ENCODE data around the gene CNP. TPM values are rescaled to one million over a fixed set of nuclear protein-coding genes. Genes with fewer than 3 reads are reported as not detected.

CNP gene
- total and polyA plus RNA-seq, 2 donors (not counting 1 experiment from before 2014, with no cell fraction given): 57.7 to 60.4 TPM

DNA sequence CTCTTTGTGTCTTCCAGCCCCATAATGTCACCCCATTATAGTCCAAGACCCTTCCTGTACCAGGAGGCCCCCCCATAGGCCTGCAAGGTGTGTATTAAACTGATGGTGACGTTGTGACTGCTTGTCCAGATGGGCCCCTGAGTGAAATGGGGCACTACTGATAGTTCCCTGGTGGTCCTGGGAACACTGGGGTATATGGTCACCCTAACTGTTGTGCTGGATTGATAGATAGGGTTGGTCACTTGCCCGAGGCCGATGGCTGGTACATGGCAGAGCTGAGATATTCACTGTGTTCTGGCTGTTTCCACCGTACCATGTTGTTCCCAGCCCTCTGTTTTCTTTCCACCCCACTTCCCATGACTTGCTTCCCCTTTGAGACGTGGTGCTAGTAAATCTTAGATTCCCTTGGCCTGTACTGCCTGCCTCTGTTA, 4.3 kb downstream of the CNP start:
- no peak overlapping the region for H3K27ac ChIP-seq (ENCODE audit: insufficient read depth, low read length)
- H3K36me3 ChIP-seq (ENCODE audit: control insufficient read depth, insufficient read depth, low read length): peaks cover 28% of the 10 kb centered on the region
- H3K4me1 ChIP-seq (ENCODE audit: control insufficient read depth, extremely low read depth, insufficient read depth, low read length): peaks cover 6% of the 10 kb centered on the region
- no peak overlapping the region for H3K4me2 ChIP-seq (ENCODE audit: extremely low read depth, insufficient read depth, low read length)
- H4K20me1 ChIP-seq (ENCODE audit: control insufficient read depth, extremely low read depth, insufficient read depth, low read length): no peaks in the 10 kb centered on the region
- no peak overlapping the region for H3K9ac ChIP-seq (ENCODE audit: insufficient read depth, low read length)
- no peaks in the 10 kb centered on the region for H3K27me3 ChIP-seq (ENCODE audit: control insufficient read depth, insufficient read depth, low read length)
- TF ChIP-seq, protein P1, sequence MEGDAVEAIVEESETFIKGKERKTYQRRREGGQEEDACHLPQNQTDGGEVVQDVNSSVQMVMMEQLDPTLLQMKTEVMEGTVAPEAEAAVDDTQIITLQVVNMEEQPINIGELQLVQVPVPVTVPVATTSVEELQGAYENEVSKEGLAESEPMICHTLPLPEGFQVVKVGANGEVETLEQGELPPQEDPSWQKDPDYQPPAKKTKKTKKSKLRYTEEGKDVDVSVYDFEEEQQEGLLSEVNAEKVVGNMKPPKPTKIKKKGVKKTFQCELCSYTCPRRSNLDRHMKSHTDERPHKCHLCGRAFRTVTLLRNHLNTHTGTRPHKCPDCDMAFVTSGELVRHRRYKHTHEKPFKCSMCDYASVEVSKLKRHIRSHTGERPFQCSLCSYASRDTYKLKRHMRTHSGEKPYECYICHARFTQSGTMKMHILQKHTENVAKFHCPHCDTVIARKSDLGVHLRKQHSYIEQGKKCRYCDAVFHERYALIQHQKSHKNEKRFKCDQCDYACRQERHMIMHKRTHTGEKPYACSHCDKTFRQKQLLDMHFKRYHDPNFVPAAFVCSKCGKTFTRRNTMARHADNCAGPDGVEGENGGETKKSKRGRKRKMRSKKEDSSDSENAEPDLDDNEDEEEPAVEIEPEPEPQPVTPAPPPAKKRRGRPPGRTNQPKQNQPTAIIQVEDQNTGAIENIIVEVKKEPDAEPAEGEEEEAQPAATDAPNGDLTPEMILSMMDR (conservative IDR thresholded peaks at IDR 0.05 in 1 of 2, IDR thresholded peaks at IDR 0.05 in 1 of 2; ENCODE audit: low read depth in 1 of 2, low read length in 2 of 2): no peak
- no peak for TF ChIP-seq EZH2 (IDR thresholded peaks at IDR 0.05; ENCODE audit: low read length, missing control alignments)
- peaks cover 42% of the 10 kb centered on the region for H3K79me2 ChIP-seq (ENCODE audit: control insufficient read depth, insufficient read depth, low read length)
- H2AFZ ChIP-seq (ENCODE audit: low read length): no peak overlapping the region
- H3K4me3 ChIP-seq (replicated peaks in 1 of 4; ENCODE audit: control extremely low read depth in 1 of 4, insufficient read depth in 1 of 4, low read depth in 3 of 4, low read length in 4 of 4): no peak overlapping the region
- H3K9me3 ChIP-seq (ENCODE audit: control insufficient read depth, insufficient read depth, low read depth, low read length): no peaks in the 10 kb centered on the region
- DNase-seq (ENCODE audit: low read depth in 2 of 2): no peak

GRCh38 chr17:41971721-41972523, 5.3 kb downstream of the CNP start:
- Histone ChIP-seq H3K9me3 (ENCODE audit: control insufficient read depth, insufficient read depth, low read depth, low read length) (no peaks in the 10 kb centered on the region), H3K4me3 (replicated peaks in 1 of 4; ENCODE audit: control extremely low read depth in 1 of 4, insufficient read depth in 1 of 4, low read depth in 3 of 4, low read length in 4 of 4) (no peak overlapping the region), H3K4me2 (ENCODE audit: extremely low read depth, insufficient read depth, low read length) (no peak overlapping the region), H3K4me1 (ENCODE audit: control insufficient read depth, extremely low read depth, insufficient read depth, low read length) (peaks cover 6% of the 10 kb centered on the region), H3K27ac (ENCODE audit: insufficient read depth, low read length) (no peak overlapping the region), H3K36me3 (ENCODE audit: control insufficient read depth, insufficient read depth, low read length) (peaks cover 33% of the 10 kb centered on the region), H3K27me3 (ENCODE audit: control insufficient read depth, insufficient read depth, low read length) (no peaks in the 10 kb centered on the region), H3K9ac (ENCODE audit: insufficient read depth, low read length) (no peak overlapping the region), H3K79me2 (ENCODE audit: control insufficient read depth, insufficient read depth, low read length) (peaks cover 42% of the 10 kb centered on the region), H4K20me1 (ENCODE audit: control insufficient read depth, extremely low read depth, insufficient read depth, low read length) (no peaks in the 10 kb centered on the region), H2AFZ (ENCODE audit: low read length) (no peak overlapping the region)
- TF ChIP-seq, protein P1 (conservative IDR thresholded peaks at IDR 0.05 in 1 of 2, IDR thresholded peaks at IDR 0.05 in 1 of 2; ENCODE audit: low read depth in 1 of 2, low read length in 2 of 2): no peak
- TF ChIP-seq EZH2 (IDR thresholded peaks at IDR 0.05; ENCODE audit: low read length, missing control alignments): no peak
- DNase-seq (ENCODE audit: low read depth in 2 of 2): no peak

GRCh38 chr17:41972571-41973407, 6.2 kb downstream of the CNP start:
- peaks cover 6% of the 10 kb centered on the region for H3K4me1 ChIP-seq (ENCODE audit: control insufficient read depth, extremely low read depth, insufficient read depth, low read length)
- H3K4me3 ChIP-seq (replicated peaks in 1 of 4; ENCODE audit: control extremely low read depth in 1 of 4, insufficient read depth in 1 of 4, low read depth in 3 of 4, low read length in 4 of 4): no peak overlapping the region
- H2AFZ ChIP-seq (ENCODE audit: low read length): no peak overlapping the region
- H3K9me3 ChIP-seq (ENCODE audit: control insufficient read depth, insufficient read depth, low read depth, low read length): no peaks in the 10 kb centered on the region
- no peak for DNase-seq (ENCODE audit: low read depth in 2 of 2)
- no peaks in the 10 kb centered on the region for H4K20me1 ChIP-seq (ENCODE audit: control insufficient read depth, extremely low read depth, insufficient read depth, low read length)
- no peak overlapping the region for H3K4me2 ChIP-seq (ENCODE audit: extremely low read depth, insufficient read depth, low read length)
- TF ChIP-seq EZH2 (IDR thresholded peaks at IDR 0.05; ENCODE audit: low read length, missing control alignments): no peak
- TF ChIP-seq, protein P1 (conservative IDR thresholded peaks at IDR 0.05 in 1 of 2, IDR thresholded peaks at IDR 0.05 in 1 of 2; ENCODE audit: low read depth in 1 of 2, low read length in 2 of 2): no peak
- no peak overlapping the region for H3K9ac ChIP-seq (ENCODE audit: insufficient read depth, low read length)
- no peaks in the 10 kb centered on the region for H3K27me3 ChIP-seq (ENCODE audit: control insufficient read depth, insufficient read depth, low read length)
- peaks cover 34% of the 10 kb centered on the region for H3K79me2 ChIP-seq (ENCODE audit: control insufficient read depth, insufficient read depth, low read length)
- no peak overlapping the region for H3K27ac ChIP-seq (ENCODE audit: insufficient read depth, low read length)
- peaks cover 33% of the 10 kb centered on the region for H3K36me3 ChIP-seq (ENCODE audit: control insufficient read depth, insufficient read depth, low read length)

Measured in fibroblast of lung (primary cell).